MM.1S (cell line): ENCODE data around the gene MRPL51.

ENCODE experiments used
- EZH2 ChIP-seq: fragments of 300-600 bp; sonication (generic); optimal IDR thresholded peaks from 2 replicates; pipeline ENCODE3; 2017; ENCODE audit warnings: low read depth, mild to moderate bottlenecking, antibody characterized with exemption, low read length, mixed read lengths
- EZH2phosphoT487 ChIP-seq: fragments of 300-600 bp; sonication (generic); IDR thresholded peaks from 2 replicates; pipeline ENCODE4 v1.6.1; 2018; ENCODE audit warnings: antibody characterized with exemption, low read length
- TF ChIP-seq, protein P1 (sequence below): fragments of 300-600 bp; sonication (generic); IDR thresholded peaks from 2 replicates; pipeline ENCODE4 v1.5.1; 2016; ENCODE audit warnings: antibody characterized with exemption, low read length, mixed read lengths

DNA sequence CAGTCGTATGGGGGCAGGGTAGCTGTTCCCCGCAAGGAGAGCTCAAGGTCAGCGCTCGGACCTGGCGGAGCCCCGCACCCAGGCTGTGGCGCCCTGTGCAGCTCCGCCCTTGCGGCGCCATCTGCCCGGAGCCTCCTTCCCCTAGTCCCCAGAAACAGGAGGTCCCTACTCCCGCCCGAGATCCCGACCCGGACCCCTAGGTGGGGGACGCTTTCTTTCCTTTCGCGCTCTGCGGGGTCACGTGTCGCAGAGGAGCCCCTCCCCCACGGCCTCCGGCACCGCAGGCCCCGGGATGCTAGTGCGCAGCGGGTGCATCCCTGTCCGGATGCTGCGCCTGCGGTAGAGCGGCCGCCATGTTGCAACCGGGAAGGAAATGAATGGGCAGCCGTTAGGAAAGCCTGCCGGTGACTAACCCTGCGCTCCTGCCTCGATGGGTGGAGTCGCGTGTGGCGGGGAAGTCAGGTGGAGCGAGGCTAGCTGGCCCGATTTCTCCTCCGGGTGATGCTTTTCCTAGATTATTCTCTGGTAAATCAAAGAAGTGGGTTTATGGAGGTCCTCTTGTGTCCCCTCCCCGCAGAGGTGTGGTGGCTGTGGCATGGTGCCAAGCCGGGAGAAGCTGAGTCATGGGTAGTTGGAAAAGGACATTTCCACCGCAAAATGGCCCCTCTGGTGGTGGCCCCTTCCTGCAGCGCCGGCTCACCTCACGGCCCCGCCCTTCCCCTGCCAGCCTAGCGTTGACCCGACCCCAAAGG, 42.1 kb upstream of the MRPL51 start:
- TF ChIP-seq, protein P1, sequence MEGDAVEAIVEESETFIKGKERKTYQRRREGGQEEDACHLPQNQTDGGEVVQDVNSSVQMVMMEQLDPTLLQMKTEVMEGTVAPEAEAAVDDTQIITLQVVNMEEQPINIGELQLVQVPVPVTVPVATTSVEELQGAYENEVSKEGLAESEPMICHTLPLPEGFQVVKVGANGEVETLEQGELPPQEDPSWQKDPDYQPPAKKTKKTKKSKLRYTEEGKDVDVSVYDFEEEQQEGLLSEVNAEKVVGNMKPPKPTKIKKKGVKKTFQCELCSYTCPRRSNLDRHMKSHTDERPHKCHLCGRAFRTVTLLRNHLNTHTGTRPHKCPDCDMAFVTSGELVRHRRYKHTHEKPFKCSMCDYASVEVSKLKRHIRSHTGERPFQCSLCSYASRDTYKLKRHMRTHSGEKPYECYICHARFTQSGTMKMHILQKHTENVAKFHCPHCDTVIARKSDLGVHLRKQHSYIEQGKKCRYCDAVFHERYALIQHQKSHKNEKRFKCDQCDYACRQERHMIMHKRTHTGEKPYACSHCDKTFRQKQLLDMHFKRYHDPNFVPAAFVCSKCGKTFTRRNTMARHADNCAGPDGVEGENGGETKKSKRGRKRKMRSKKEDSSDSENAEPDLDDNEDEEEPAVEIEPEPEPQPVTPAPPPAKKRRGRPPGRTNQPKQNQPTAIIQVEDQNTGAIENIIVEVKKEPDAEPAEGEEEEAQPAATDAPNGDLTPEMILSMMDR: no peak
- no peak for TF ChIP-seq EZH2phosphoT487
- no peak for TF ChIP-seq EZH2
